GM12873 (cell line): ENCODE measurements around the gene DCLK2.

Experiments used
- TF ChIP-seq, protein P1 (sequence below): IDR thresholded peaks from 2 replicates; pipeline ENCODE4 v1.5.1; 2012; ENCODE audit warnings: low read depth, mild to moderate bottlenecking, moderate library complexity, low read length, control low read depth; ENCODE audit not compliant: insufficient read depth; ENCODE audit errors: missing control alignments

The DCLK2 gene

DNA sequence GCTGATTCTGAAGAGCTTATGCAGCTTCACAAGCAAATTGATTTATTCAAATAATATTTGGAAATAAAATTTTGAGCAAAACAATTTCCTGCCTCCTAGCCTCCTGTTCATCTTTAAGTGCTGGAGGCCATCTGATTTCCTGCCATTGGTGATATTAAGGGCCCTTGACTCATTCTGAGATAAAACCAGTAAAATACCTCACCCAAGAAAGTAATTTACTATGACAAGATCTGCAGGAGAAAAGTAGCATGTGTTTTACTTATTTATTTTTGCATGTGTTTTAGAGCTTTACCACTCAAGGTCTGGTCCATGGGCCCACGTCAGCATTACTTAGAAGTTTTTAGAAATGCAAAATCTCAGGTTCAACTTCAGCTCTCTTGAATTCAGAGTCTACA, 67.7 kb downstream of the DCLK2 start:
- TF ChIP-seq, protein P1, sequence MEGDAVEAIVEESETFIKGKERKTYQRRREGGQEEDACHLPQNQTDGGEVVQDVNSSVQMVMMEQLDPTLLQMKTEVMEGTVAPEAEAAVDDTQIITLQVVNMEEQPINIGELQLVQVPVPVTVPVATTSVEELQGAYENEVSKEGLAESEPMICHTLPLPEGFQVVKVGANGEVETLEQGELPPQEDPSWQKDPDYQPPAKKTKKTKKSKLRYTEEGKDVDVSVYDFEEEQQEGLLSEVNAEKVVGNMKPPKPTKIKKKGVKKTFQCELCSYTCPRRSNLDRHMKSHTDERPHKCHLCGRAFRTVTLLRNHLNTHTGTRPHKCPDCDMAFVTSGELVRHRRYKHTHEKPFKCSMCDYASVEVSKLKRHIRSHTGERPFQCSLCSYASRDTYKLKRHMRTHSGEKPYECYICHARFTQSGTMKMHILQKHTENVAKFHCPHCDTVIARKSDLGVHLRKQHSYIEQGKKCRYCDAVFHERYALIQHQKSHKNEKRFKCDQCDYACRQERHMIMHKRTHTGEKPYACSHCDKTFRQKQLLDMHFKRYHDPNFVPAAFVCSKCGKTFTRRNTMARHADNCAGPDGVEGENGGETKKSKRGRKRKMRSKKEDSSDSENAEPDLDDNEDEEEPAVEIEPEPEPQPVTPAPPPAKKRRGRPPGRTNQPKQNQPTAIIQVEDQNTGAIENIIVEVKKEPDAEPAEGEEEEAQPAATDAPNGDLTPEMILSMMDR, result no peak

DNA sequence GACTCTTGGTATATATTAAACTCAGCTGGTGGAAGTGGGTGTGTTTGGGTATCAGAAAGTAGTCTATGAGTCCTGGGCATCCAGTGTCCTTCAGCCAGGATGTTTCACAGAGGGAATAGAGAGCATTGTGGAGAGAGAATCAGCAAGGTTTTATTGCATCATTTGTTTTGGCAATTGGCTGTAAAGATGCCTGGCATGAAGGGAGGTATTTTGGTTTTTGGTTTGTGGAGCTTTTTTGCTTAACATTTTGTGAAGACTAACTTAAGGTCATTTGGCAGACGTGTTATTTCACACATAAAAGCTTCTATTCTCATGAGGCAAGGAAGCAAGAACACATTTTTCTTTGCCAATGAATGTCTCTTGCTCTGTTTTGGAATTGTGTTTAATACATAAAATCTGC, 71.1 kb downstream of the DCLK2 start:
- TF ChIP-seq, protein P1, result no peak

DNA sequence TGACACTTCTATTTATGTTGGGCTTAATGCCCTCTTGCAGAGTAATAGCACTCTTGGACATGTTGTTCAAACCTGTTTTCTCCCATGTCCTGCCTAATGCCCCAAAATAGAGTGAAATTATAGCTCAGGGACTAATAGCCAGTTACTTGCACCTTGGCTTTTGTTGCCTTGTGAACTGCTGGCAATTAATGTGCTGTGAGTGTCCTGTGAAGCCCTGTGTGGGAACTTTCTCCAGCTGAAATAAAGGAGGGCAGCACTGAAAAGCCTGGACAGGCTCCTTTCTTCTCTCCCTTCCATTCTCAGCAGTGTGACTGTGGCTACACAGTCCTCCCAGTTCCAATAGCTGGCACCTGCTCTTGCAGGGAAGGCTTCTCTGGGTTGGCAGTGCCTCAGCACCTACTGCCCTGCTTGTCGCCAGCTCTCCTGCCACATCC, 72.4 kb downstream of the DCLK2 start:
- TF ChIP-seq, protein P1, result no peak

DNA sequence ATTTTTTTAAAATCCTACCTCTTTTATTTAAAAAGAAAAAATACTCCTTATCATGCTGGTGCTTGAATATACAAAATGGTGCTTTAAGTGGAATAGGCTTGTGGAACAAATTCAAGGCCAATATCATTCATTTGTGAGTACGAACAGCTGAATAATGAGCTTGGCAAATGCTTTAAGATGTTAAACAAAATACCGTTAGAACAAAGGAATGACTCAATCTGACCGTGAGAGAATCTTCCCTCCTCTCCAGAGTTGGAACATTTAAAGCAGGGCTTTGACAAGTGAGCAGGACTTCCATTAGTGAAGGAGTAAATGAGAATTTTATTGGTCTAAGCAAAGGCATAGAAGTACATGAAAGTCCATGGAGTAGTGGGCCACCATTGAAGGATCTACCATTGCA, 74.5 kb downstream of the DCLK2 start:
- TF ChIP-seq, protein P1, result no peak

DNA sequence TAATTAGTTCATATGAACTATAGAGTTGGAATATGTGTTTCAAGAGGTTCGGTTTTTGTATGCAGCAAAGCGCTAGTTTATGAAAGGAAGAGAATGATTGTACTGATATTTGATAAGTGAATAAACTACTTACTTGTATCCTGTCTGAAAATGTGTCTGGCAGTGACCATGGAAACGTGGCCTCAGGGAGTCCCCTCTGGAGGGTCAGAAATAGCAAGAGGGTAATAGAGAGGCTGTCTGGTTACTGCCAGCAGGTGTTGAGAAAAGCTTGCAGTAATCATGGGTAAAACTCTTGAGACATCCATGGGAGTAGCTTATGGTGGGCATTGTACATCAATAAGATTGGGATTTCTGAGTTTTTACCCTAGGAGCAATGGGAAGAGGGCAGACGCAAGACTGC, 77.1 kb downstream of the DCLK2 start:
- TF ChIP-seq, protein P1, result no peak

DNA sequence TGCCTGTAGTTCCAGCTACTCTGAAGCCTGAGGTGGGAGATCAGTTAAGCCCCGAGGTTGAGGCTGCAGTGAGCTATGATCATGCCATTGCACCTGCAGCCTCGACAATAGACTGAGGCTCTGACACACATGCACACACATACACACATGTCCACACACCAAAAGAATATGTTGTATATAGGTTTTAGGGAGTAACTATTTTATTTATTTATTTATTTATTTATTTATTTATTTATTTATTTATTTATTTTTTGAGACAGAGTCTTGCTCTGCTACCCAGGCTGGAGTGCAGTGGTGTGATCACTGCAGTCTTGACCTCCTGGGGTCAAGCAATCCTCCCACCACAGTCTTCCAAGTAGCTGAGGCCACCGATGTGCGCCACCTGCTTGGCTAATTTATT, 78.3 kb downstream of the DCLK2 start:
- TF ChIP-seq, protein P1, result no peak

DNA sequence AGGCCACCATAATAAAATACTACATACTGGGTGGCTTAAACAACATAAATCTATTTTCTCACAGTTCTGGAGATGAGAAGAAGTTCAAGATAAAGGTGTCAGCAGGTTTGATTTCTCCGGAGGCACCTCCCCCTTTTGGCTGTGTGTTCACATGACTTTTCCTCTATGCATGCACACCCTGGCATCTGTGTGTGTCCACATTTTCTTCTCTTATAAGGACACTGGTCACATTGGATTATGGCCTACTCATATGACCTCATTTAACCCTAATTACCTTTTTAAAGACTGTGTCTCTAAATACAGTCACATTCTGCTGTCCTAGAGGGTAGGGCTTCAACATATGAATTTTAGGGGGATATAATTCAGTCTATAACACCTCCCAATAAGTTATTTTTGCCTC, 79.8 kb downstream of the DCLK2 start:
- TF ChIP-seq, protein P1, result no peak
